RWPE1 (cell line): ENCODE data around the gene ATG2B.

Experiments used
- CTCF ChIA-PET: fragments of 350-600 bp; sonication (Branson Sonifier 250); formaldehyde crosslinking; extraction: SDS; loops from one replicate; lab custom pipeline; 2021; lab: Yijun Ruan, JAX
- POLR2A ChIA-PET: fragments of 400-600 bp; formaldehyde crosslinking; extraction: SDS; loops from one replicate; lab custom pipeline; 2020; ENCODE audit warnings: antibody characterized with exemption; ENCODE audit not compliant: low non-redundant PET; lab: Yijun Ruan, JAX
- DNase-seq: peaks from one replicate; pipeline ENCODE4 v3.0.0; 2012; ENCODE audit warnings: low spot score
- H3K27ac ChIP-seq: fragments of 450-650 bp; 2 replicates; pipeline ENCODE4 v1.5.1; 2017
- TF ChIP-seq, protein P1 (sequence below): fragments of 450-650 bp; conservative IDR thresholded peaks from 2 replicates; pipeline ENCODE4 v1.5.1; 2017; ENCODE audit warnings: low read depth, mild to moderate bottlenecking

ATG2B gene

DNA sequence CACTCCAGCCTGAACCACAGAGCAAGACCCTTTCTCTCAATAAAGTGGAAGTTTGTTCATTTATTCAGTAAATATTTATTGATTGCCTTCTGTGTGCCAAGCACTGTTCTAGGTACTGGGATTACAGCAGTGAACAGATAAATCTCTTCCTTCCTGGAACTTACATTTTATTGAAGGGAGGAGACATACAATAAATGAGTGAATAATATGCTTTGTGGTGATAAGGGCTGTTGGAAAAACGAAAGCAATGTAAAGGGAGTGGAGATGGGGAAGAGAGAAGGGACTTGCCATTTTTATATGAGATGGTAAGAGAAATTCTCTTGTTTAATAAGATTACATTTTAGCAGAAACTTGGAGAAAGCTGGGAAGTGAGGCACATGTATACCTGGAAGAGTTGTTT lies 1.8 kb upstream of the ATG2B start:
- ChIA-PET CTCF (no interaction called here), POLR2A (no interaction called here)
- no peak overlapping the region for H3K27ac ChIP-seq
- TF ChIP-seq, protein P1, sequence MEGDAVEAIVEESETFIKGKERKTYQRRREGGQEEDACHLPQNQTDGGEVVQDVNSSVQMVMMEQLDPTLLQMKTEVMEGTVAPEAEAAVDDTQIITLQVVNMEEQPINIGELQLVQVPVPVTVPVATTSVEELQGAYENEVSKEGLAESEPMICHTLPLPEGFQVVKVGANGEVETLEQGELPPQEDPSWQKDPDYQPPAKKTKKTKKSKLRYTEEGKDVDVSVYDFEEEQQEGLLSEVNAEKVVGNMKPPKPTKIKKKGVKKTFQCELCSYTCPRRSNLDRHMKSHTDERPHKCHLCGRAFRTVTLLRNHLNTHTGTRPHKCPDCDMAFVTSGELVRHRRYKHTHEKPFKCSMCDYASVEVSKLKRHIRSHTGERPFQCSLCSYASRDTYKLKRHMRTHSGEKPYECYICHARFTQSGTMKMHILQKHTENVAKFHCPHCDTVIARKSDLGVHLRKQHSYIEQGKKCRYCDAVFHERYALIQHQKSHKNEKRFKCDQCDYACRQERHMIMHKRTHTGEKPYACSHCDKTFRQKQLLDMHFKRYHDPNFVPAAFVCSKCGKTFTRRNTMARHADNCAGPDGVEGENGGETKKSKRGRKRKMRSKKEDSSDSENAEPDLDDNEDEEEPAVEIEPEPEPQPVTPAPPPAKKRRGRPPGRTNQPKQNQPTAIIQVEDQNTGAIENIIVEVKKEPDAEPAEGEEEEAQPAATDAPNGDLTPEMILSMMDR: no peak
- DNase-seq: no peak

GRCh38 chr14:96363751-96364336 lies 703 bp upstream of the ATG2B start:
- TF ChIP-seq, protein P1: no peak
- CTCF ChIA-PET: no interaction called here

DNA sequence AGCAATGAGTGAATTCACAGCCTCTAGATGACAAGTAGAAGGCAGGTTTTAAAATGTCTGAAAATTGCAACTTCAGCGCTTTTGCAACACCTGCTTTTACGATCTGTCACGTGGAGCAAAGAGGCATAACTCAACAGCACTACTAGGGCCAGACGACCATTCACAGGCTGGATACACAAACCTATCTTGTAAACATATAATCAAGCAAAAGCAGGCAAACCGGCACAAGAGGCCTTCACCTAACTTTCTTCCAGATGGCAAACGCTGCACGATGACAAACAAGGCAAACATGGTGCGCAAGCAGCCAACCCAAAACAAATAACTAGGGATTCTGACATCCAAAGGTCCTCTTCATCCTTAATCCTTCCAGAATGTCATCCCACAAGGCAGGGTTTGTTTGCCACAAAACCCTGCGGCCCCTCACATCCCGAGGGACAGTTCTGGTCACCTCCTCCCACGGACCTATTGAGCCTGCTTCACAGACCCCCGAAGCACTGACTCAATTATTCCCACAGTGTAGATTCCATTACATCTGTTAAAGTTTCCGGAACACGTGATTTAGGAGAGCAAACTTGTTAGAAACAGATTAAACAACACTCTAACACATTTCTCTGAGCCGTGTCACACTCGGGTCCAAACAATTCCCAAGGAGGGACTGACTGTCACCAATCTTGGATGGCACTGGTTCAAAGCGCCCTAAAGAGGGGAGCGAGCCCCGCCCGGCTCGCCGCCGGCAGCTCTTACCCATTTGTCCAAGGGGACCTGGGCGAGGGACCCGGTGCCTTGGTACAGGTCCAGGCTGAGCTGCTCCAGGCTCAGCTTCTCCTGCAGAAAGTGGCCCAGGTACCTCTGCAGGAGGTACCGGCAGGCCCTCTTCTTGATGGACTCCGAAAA lies 823 bp downstream of the ATG2B start:
- H3K27ac ChIP-seq: peak overlapping the region; percentile 88
- ChIA-PET POLR2A (no interaction called here), CTCF (no interaction called here)
- peak; percentile 45 for DNase-seq
- TF ChIP-seq, protein P1: no peak

More at GRCh38 chr14:96363751-96364336, 703 bp upstream of the ATG2B start:
- peak overlapping the region; percentile 88 for H3K27ac ChIP-seq
- DNase-seq: peak; percentile 36
- POLR2A ChIA-PET: no interaction called here

DNA sequence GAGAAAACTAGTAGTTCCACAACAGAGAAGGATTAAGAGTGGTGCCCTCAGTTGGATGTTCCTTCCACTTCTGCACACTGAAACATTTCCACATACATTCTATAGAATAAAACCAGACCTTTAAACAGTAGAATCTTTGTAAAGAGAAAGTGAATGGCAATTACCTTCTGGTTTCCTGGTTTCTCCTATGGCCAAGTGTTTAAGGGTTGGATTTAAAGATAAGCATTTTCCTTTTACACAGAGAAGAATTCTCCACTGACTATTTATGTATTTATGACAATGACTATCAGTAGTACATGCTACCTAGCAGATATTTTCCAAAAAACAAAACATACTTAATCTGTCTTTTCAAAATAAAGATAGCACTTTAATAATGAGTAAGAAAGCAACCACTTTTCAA lies 3.2 kb downstream of the ATG2B start:
- no peak overlapping the region for H3K27ac ChIP-seq
- TF ChIP-seq, protein P1: no peak
- ChIA-PET POLR2A (no interaction called here), CTCF (no interaction called here)
- no peak for DNase-seq

GRCh38 chr14:96357216-96357615 lies 5.9 kb downstream of the ATG2B start:
- CTCF ChIA-PET: interaction anchor here (0.6 kb wide), 1 partner anchor 42 kb away, joined by 3 read pairs; no protein-coding TSS in a partner anchor
- no peak for DNase-seq
- POLR2A ChIA-PET: no interaction called here
- TF ChIP-seq, protein P1: no peak
- no peak overlapping the region for H3K27ac ChIP-seq

- no peak overlapping the region for H3K27ac ChIP-seq
- TF ChIP-seq, protein P1: no peak
- POLR2A ChIA-PET: no interaction called here
- CTCF ChIA-PET: interaction anchor here (0.6 kb wide), 1 partner anchor 890 kb away, joined by 9 read pairs; no protein-coding TSS in a partner anchor
- no peak for DNase-seq
Observed at GRCh38 chr14:96354246-96354645, 8.9 kb downstream of the ATG2B start.
